ENCODE measurements around the gene NACC2.

NACC2 gene

GRCh38 chr9:136136127-136136925 is 41.2 kb upstream of the NACC2 start:
- Histone ChIP-seq H3K4me1 (ENCODE audit: control insufficient read depth, insufficient read depth, low read length) (peaks cover 5% of the 10 kb centered on the region), H3K9ac (ENCODE audit: low read depth, low read length) (no peak overlapping the region), H3K4me3 (ENCODE audit: low read length) (no peak overlapping the region), H3K4me2 (ENCODE audit: low read length) (no peak overlapping the region), H3K27me3 (ENCODE audit: control insufficient read depth, insufficient read depth, low read length) (peaks cover 60% of the 10 kb centered on the region), H3K9me3 (replicated peaks; ENCODE audit: low read length) (no peaks in the 10 kb centered on the region), H3K36me3 (ENCODE audit: insufficient read depth, low read length) (no peaks in the 10 kb centered on the region)

GRCh38 chr9:136135326-136136126 is 40.4 kb upstream of the NACC2 start:
- no peak overlapping the region for H3K4me2 ChIP-seq (ENCODE audit: low read length)
- H3K36me3 ChIP-seq (ENCODE audit: insufficient read depth, low read length): no peaks in the 10 kb centered on the region
- no peak overlapping the region for H3K4me3 ChIP-seq (ENCODE audit: low read length)
- H3K4me1 ChIP-seq (ENCODE audit: control insufficient read depth, insufficient read depth, low read length): peaks cover 5% of the 10 kb centered on the region
- H3K27me3 ChIP-seq (ENCODE audit: control insufficient read depth, insufficient read depth, low read length): peaks cover 66% of the 10 kb centered on the region
- no peak overlapping the region for H3K9ac ChIP-seq (ENCODE audit: low read depth, low read length)
- no peaks in the 10 kb centered on the region for H3K9me3 ChIP-seq (replicated peaks; ENCODE audit: low read length)

- peaks cover 76% of the 10 kb centered on the region for H3K27me3 ChIP-seq (ENCODE audit: control insufficient read depth, insufficient read depth, low read length)
- H3K4me1 ChIP-seq (ENCODE audit: control insufficient read depth, insufficient read depth, low read length): peaks cover 5% of the 10 kb centered on the region
- no peak overlapping the region for H3K4me3 ChIP-seq (ENCODE audit: low read length)
- no peak overlapping the region for H3K4me2 ChIP-seq (ENCODE audit: low read length)
- H3K9me3 ChIP-seq (replicated peaks; ENCODE audit: low read length): no peaks in the 10 kb centered on the region
- no peaks in the 10 kb centered on the region for H3K36me3 ChIP-seq (ENCODE audit: insufficient read depth, low read length)
- H3K9ac ChIP-seq (ENCODE audit: low read depth, low read length): no peak overlapping the region
These were observed 38.9 kb upstream of the NACC2 start for GRCh38 chr9:136133959-136134484.

GRCh38 chr9:136133191-136133958 is 38.3 kb upstream of the NACC2 start:
- H3K9me3 ChIP-seq (replicated peaks; ENCODE audit: low read length): no peaks in the 10 kb centered on the region
- H3K27me3 ChIP-seq (ENCODE audit: control insufficient read depth, insufficient read depth, low read length): peaks cover 79% of the 10 kb centered on the region
- H3K9ac ChIP-seq (ENCODE audit: low read depth, low read length): no peak overlapping the region
- peaks cover 5% of the 10 kb centered on the region for H3K4me1 ChIP-seq (ENCODE audit: control insufficient read depth, insufficient read depth, low read length)
- peak overlapping the region; percentile 27 for H3K4me3 ChIP-seq (ENCODE audit: low read length)
- H3K36me3 ChIP-seq (ENCODE audit: insufficient read depth, low read length): no peaks in the 10 kb centered on the region
- H3K4me2 ChIP-seq (ENCODE audit: low read length): peak overlapping the region; percentile 65

- Histone ChIP-seq H3K4me3 (ENCODE audit: low read length) (no peak overlapping the region), H3K27me3 (ENCODE audit: control insufficient read depth, insufficient read depth, low read length) (peaks cover 80% of the 10 kb centered on the region)
These were observed 37.5 kb upstream of the NACC2 start for GRCh38 chr9:136132512-136133050.

GRCh38 chr9:136131629-136132511 is 36.8 kb upstream of the NACC2 start:
- Histone ChIP-seq H3K27me3 (ENCODE audit: control insufficient read depth, insufficient read depth, low read length) (peaks cover 77% of the 10 kb centered on the region), H3K4me1 (ENCODE audit: control insufficient read depth, insufficient read depth, low read length) (peaks cover 5% of the 10 kb centered on the region), H3K4me2 (ENCODE audit: low read length) (no peak overlapping the region), H3K9ac (ENCODE audit: low read depth, low read length) (no peak overlapping the region), H3K36me3 (ENCODE audit: insufficient read depth, low read length) (no peaks in the 10 kb centered on the region), H3K4me3 (ENCODE audit: low read length) (no peak overlapping the region), H3K9me3 (replicated peaks; ENCODE audit: low read length) (no peaks in the 10 kb centered on the region)

More at GRCh38 chr9:136132512-136133050, 37.5 kb upstream of the NACC2 start:
- Histone ChIP-seq H3K36me3 (ENCODE audit: insufficient read depth, low read length) (no peaks in the 10 kb centered on the region), H3K9me3 (replicated peaks; ENCODE audit: low read length) (no peaks in the 10 kb centered on the region), H3K4me2 (ENCODE audit: low read length) (peak overlapping the region; percentile 47), H3K9ac (ENCODE audit: low read depth, low read length) (no peak overlapping the region), H3K4me1 (ENCODE audit: control insufficient read depth, insufficient read depth, low read length) (peaks cover 5% of the 10 kb centered on the region)

- peaks cover 74% of the 10 kb centered on the region for H3K27me3 ChIP-seq (ENCODE audit: control insufficient read depth, insufficient read depth, low read length)
- no peak overlapping the region for H3K4me2 ChIP-seq (ENCODE audit: low read length)
These were observed 34.1 kb upstream of the NACC2 start for GRCh38 chr9:136129176-136129575.

GRCh38 chr9:136128436-136128835 is 33.3 kb upstream of the NACC2 start:
- H3K27me3 ChIP-seq (ENCODE audit: control insufficient read depth, insufficient read depth, low read length): peaks cover 69% of the 10 kb centered on the region
- H3K9ac ChIP-seq (ENCODE audit: low read depth, low read length): no peak overlapping the region
- H3K4me2 ChIP-seq (ENCODE audit: low read length): no peak overlapping the region
- no peaks in the 10 kb centered on the region for H3K9me3 ChIP-seq (replicated peaks; ENCODE audit: low read length)
- H3K36me3 ChIP-seq (ENCODE audit: insufficient read depth, low read length): no peaks in the 10 kb centered on the region
- H3K4me3 ChIP-seq (ENCODE audit: low read length): no peak overlapping the region
- peaks cover 2% of the 10 kb centered on the region for H3K4me1 ChIP-seq (ENCODE audit: control insufficient read depth, insufficient read depth, low read length)

More at GRCh38 chr9:136129176-136129575, 34.1 kb upstream of the NACC2 start:
- no peaks in the 10 kb centered on the region for H3K36me3 ChIP-seq (ENCODE audit: insufficient read depth, low read length)
- H3K4me3 ChIP-seq (ENCODE audit: low read length): no peak overlapping the region
- H3K9ac ChIP-seq (ENCODE audit: low read depth, low read length): no peak overlapping the region
- H3K9me3 ChIP-seq (replicated peaks; ENCODE audit: low read length): no peaks in the 10 kb centered on the region
- H3K4me1 ChIP-seq (ENCODE audit: control insufficient read depth, insufficient read depth, low read length): peaks cover 5% of the 10 kb centered on the region

- H3K36me3 ChIP-seq (ENCODE audit: insufficient read depth, low read length): no peaks in the 10 kb centered on the region
- no peak overlapping the region for H3K4me3 ChIP-seq (ENCODE audit: low read length)
- H3K4me1 ChIP-seq (ENCODE audit: control insufficient read depth, insufficient read depth, low read length): no peaks in the 10 kb centered on the region
- peaks cover 64% of the 10 kb centered on the region for H3K27me3 ChIP-seq (ENCODE audit: control insufficient read depth, insufficient read depth, low read length)
- no peaks in the 10 kb centered on the region for H3K9me3 ChIP-seq (replicated peaks; ENCODE audit: low read length)
- H3K9ac ChIP-seq (ENCODE audit: low read depth, low read length): no peak overlapping the region
- H3K4me2 ChIP-seq (ENCODE audit: low read length): no peak overlapping the region
These were observed 32.2 kb upstream of the NACC2 start for GRCh38 chr9:136127313-136127712.

- peaks cover 44% of the 10 kb centered on the region for H3K27me3 ChIP-seq (ENCODE audit: control insufficient read depth, insufficient read depth, low read length)
- peaks cover 2% of the 10 kb centered on the region for H3K4me1 ChIP-seq (ENCODE audit: control insufficient read depth, insufficient read depth, low read length)
- no peak overlapping the region for H3K9ac ChIP-seq (ENCODE audit: low read depth, low read length)
- H3K4me2 ChIP-seq (ENCODE audit: low read length): no peak overlapping the region
- no peak overlapping the region for H3K4me3 ChIP-seq (ENCODE audit: low read length)
- H3K36me3 ChIP-seq (ENCODE audit: insufficient read depth, low read length): no peaks in the 10 kb centered on the region
- no peaks in the 10 kb centered on the region for H3K9me3 ChIP-seq (replicated peaks; ENCODE audit: low read length)
These were observed 30.0 kb upstream of the NACC2 start for GRCh38 chr9:136124976-136125692.
